KOPT-K1 (cell line): Measurements from ENCODE around the gene SYN1.

Experiments
- H3K27ac ChIP-seq: fragments of 200-600 bp; sonication (generic); 2 replicates; pipeline ENCODE4 v1.5.1; 2016; ENCODE audit warnings: antibody characterized with exemption, mild to moderate bottlenecking, low read depth, low read length; ENCODE audit not compliant: poor library complexity, severe bottlenecking
- H3K36me3 ChIP-seq: fragments of 200-600 bp; sonication (generic); 2 replicates; pipeline ENCODE4 v1.5.1; 2017; ENCODE audit warnings: antibody characterized with exemption, mild to moderate bottlenecking, low read length, moderate library complexity; ENCODE audit not compliant: insufficient read depth
- H3K9me3 ChIP-seq: fragments of 200-600 bp; sonication (generic); 2 replicates; pipeline ENCODE4 v1.5.1; 2017; ENCODE audit warnings: antibody characterized with exemption, low read length, mild to moderate bottlenecking; ENCODE audit not compliant: insufficient read depth, poor library complexity, severe bottlenecking

Gene SYN1

DNA sequence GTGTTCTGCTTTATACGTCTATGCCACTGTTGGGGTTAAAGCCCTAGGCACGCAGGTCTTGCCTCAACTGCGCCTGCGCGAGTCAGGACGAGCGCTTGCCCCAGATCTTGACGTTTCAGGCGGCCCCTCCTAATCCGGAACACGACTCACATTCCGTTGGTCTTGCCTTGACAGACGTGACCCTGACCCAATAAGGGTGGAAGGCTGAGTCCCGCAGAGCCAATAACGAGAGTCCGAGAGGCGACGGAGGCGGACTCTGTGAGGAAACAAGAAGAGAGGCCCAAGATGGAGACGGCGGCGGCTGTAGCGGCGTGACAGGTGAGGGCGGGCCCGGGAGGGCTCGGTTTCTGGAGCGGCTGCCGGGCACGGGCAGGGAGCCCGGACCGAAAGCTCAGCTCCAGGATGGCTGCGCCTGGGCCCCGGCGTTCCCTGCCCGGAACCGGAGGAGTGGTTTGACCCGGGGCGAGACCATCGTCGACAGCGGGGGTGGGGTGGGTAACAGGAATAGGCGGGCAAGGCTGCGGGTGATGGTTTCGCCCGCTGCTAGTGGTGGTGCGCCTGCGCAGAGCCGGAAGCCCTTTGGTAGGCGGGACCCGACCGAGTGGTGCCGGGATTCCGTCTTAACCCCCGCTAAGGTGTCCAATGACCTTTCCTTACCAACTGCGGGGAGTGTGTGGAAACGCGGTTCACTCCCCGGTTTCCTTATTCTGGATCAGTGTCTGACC, 58.6 kb downstream of the SYN1 start, which contains the start of gene ARAF:
Gene ARAF, plus strand, starts transcription at position 272 of the 725 bp plus-strand sequence. CDS start 1,763 bp downstream, outside the sequence.
- peaks cover 31% of the 10 kb centered on the region for H3K36me3 ChIP-seq
- H3K27ac ChIP-seq: peak within 1 kb of the TSS; percentile 86
- no peaks in the 10 kb centered on the region for H3K9me3 ChIP-seq

DNA sequence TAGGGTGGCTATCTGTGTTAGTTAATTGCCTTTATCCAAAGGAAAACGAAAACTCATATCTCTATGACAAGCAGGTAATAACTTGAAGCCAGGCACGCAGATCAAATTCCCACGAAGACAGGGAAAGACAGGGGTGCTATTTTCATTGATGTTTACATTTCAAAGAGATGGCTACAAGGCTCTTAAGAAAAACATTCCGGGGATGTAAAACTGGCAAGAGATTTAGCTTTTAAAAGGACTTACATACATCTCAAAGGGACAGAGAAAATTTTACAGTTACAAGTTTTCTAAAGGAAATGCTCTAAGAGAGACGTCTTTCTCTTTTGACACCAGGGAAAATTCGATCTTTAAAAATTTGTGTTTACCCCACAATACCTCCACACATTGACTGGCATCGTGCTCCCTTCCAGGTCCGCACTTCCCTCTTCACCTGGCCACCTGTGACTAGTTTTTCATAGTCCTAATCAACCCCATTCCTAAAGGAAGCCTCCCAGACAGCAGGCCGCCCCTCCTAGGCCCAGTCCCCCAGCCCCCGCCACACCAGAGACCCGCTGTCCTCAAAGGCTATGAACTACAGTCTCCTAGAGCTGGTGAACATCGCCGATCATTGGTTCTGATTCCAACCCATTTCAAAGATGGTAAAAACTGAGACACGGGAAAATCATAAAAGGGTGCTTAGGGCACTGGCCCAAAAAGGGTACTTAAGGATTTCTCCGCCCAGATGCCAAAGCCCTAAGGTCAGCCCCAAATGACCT, 59.3 kb downstream of the SYN1 start:
- H3K27ac ChIP-seq: peak overlapping the region; percentile 86
- no peaks in the 10 kb centered on the region for H3K9me3 ChIP-seq
- H3K36me3 ChIP-seq: peaks cover 29% of the 10 kb centered on the region

DNA sequence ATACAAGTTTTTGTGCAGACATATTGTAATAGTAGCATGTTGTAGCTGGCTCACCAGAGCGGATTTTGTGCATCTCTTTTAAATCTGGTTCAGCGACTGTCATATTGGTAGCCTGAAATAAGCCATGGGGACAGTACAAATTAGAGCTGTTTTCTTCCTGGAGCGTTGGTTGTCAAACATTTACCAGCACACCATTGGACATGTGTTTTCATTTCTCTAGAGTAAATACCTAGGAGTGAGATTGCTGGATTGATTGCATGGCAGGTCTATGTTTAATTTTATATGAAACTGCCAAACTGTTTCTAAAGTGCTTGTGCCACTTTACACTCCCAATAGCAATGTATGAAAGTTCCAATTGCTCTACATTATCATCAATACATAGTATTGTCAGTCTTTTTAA, 61.2 kb downstream of the SYN1 start:
- Histone ChIP-seq H3K27ac (no peak overlapping the region), H3K9me3 (no peaks in the 10 kb centered on the region), H3K36me3 (peaks cover 10% of the 10 kb centered on the region; the same call in 1 of the 2 replicates)

DNA sequence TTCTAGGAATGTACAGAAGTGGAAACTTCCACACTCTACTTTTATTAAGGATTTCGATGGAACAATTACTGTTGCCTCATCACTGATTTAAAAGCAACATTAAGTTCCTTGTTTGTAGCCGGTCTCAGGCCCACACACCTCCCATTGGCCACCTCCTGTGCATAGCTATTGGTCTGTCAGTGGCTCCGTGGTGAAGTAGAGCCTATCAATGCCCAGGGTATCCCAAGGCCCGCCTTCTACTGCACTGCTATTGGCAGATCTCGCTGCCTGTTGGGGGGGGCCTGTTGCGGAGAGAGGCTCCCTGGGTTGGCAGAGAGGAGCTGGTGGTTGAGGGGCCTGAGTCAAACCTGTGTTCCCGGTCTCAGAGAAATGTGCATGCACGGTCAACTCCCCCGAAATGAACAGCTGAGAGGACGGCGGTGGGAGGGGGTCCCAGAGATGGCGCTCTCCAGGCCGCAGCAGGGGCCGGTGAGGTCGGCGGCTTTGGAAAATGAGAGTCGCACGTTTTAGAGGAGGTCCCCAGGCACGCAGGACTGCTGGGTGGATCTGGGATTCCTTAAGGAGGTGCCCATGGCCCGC, 63.5 kb downstream of the SYN1 start:
- no peaks in the 10 kb centered on the region for H3K36me3 ChIP-seq
- no peaks in the 10 kb centered on the region for H3K9me3 ChIP-seq
- no peak overlapping the region for H3K27ac ChIP-seq

DNA sequence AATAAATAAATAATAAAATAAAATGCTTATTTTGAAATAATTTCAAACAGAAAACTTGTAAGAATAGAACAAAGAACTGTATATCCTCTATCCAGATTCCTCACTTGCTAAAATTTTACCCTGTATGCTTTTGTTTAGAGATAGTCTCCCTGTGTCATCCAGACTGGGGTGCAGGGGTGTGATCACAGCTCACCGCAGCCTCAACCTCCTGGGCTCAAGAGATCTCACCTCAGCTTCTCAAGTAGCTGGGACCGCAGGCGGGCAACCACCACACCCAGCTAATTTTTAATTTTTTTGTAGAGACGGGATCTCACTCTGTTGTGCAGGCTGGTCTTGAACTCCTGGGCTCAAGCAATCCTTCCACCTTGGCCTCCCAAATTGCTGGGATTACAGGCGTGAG, 76.2 kb downstream of the SYN1 start:
- H3K9me3 ChIP-seq: no peaks in the 10 kb centered on the region
- H3K36me3 ChIP-seq: no peaks in the 10 kb centered on the region
- H3K27ac ChIP-seq: no peak overlapping the region

DNA sequence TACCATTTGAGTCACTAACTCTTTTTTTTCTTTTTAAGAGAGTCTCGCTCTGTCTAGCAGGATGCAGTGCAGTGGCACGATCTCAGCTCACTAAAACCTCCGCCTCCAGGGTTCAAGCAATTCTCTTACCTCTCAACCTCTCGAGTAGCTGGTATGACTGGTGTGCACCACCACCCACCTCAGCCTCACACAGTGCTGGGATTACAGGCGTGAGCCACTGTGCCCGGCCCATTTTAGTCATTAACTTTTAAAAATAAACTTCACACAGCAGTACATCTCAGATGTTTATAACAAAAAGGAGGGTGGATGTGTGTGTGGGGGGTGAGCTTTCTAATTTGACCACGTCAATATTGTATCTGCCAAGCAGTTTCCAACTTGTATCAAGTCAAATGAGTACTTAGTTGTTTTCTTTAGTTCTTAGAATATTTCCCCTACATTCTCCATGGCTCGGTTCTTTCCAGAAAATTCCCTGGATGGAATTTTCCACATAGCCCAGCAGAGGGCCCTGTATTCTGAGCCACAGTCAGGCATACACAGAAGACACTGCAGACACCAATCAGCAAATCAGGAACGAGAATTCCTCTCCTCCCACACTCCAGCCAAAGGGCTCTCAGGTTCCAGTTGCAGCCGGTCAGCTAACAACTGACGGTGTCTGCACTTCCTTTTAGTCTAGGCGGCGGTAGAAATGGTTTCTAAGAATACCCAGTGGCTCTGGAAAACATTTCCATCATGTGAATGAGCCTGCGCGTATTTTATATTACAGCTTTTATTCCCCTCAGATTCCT, 78.7 kb downstream of the SYN1 start:
- no peaks in the 10 kb centered on the region for H3K36me3 ChIP-seq
- no peak overlapping the region for H3K27ac ChIP-seq
- no peaks in the 10 kb centered on the region for H3K9me3 ChIP-seq

DNA sequence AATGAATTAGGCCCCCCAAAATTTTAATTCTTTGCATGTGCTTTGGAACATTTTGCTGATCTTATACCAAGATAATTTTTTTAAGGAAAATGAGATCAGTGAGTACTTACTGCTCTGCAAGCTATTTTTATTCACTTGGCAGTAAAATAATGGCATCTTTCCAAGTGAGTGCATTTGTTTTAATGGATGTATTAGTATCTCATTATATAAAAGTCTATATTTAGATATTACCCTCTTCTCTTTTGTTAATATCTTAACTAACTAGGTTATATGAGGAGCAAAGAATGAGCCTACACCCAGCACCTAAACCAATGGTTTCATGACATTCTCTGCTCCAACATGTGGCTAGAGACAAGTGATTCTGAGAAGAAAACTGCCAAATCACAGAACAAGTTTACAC, 79.8 kb downstream of the SYN1 start:
- Histone ChIP-seq H3K36me3 (no peaks in the 10 kb centered on the region), H3K27ac (no peak overlapping the region), H3K9me3 (no peaks in the 10 kb centered on the region)

DNA sequence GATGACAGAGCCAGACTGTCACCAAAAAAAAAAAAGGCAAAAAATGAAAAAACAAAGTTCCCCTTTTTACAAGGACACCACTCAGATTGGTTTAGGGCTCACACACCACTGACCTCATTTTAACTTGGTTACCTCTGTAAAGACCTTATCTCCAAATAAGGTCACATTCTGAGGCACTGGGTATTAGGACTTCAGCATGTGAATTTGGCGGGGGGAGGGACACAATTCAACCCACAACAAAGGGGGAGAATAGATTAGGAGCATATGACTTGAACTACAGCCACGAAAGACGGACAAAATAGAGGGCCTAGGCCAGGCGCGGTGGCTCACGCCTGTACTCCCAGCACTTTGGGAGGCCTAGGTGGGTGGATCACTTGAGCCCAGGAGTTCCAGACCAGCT, 89.6 kb downstream of the SYN1 start:
- Histone ChIP-seq H3K9me3 (no peaks in the 10 kb centered on the region), H3K27ac (no peak overlapping the region), H3K36me3 (no peaks in the 10 kb centered on the region)

DNA sequence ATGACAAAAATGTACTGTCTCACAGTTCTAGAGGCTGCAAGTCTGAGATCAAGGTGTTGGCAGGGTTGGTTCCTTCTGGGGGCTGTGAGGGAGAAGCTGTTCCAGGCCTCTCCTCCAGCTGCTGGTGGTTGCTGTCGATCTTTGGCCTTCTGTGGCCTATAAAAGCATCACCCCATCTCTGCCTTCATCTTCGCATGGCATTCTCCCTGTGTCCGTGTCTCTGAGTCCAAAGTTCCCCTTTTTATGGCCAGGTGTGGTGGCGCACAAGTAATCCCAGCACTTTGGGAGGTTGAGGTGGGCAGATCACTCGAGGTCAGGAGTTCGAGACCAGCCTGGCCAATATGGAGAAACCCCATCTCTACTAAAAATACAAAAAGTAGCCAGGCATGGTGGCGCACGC, 90.1 kb downstream of the SYN1 start:
- no peaks in the 10 kb centered on the region for H3K36me3 ChIP-seq
- H3K27ac ChIP-seq: no peak overlapping the region
- no peaks in the 10 kb centered on the region for H3K9me3 ChIP-seq

DNA sequence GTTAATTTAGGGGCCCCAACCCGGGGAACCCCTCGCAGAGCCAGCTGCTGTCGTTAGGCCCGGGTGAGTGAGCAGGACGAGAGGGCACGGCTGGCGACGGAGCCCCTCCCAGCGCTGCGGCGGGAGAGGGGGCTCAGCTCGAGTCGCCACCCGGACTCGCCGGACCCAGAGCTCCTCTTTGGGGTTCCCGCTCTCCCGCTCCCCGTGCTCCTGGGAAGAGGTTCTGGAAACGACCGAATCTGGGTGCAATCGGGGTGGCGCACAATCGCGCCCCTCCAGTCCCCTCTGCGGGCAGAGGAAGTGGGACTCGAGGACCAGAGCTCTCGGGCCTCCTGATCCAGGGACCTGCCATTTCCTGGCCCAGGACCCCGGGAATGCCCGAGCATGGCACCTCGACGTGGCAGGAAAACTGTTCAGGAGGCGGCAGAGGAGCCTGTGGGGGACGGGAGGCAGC, 95.9 kb downstream of the SYN1 start:
- H3K36me3 ChIP-seq: no peaks in the 10 kb centered on the region
- no peaks in the 10 kb centered on the region for H3K9me3 ChIP-seq
- H3K27ac ChIP-seq: peak overlapping the region; percentile 55

DNA sequence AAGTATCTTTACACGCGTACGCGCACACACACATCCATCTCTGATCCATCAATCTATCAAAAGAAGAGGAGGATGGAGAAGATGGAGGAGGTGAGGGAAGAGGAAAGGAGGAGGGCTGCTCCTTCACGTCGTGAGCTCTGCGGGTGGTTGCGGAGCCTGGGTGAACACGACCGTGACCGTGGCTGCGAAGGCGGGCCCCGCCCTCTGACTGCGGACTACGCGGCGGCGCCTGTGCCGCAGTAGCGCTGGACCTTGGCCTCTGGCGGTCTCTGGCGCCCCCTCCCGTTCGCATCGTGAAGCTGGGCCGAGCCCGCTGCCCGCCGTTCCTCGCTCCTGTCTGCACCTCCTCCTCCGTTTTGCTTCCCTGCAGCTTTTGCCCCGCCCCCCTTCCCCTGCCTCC, 96.4 kb downstream of the SYN1 start:
- H3K36me3 ChIP-seq: no peaks in the 10 kb centered on the region
- H3K9me3 ChIP-seq: no peaks in the 10 kb centered on the region
- H3K27ac ChIP-seq: peak overlapping the region; percentile 55
